GM19328 (cell line): Measurements from ENCODE around the gene CCDC8.
"Not testable (repeated sequence)": the region's sequence is repeated elsewhere in the genome, so short reads cannot be mapped to it uniquely, and the experiment has no call there.

Experiments
- ATAC-seq: cut with Tn5 transposase; IDR thresholded peaks from one replicate; pipeline ENCODE4 v1.9.1; 2021; ENCODE audit warnings: mild to moderate bottlenecking, moderate library complexity; ENCODE audit not compliant: unreplicated experiment

CCDC8 gene, protein sequence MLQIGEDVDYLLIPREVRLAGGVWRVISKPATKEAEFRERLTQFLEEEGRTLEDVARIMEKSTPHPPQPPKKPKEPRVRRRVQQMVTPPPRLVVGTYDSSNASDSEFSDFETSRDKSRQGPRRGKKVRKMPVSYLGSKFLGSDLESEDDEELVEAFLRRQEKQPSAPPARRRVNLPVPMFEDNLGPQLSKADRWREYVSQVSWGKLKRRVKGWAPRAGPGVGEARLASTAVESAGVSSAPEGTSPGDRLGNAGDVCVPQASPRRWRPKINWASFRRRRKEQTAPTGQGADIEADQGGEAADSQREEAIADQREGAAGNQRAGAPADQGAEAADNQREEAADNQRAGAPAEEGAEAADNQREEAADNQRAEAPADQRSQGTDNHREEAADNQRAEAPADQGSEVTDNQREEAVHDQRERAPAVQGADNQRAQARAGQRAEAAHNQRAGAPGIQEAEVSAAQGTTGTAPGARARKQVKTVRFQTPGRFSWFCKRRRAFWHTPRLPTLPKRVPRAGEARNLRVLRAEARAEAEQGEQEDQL

DNA sequence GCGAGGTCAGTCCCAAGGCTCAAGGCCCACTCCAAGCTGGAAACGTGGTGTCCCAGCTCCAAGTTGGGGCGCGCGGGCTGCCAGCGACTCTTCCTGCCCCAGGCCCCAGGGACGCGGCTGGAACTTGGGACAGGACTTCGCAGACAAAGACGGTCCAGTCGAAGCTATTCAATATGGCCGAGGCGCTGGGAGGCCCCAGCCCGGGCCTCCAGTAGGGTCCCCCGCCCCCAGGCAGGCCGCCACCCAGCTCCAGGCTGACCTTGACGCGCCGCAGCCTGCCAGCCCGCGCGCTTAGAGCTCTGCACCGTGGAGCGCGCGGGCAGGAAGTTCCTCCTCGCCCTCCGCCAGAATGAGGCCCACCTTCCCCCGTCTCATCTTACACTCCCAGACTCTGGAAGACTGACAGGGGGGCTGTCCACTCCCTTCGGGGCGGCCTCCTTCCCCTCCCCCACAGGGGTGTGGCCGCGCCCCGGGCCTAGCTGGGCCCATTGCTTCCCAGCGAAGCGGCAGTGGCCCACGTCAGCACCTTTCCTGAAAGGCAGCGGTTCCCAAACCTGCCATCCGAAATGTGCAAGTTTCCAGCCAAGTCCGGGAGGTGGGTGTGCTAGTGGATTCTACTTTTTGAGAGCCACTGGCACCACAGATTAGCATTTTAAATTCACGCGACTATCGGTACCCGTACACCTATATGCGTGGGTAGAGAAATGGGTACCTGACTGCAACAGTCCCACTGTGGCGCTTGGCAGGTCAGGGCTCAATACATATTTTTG lies at the start of gene CCDC8:
Gene CCDC8, minus strand, starts transcription at position 303 of the 770 bp plus-strand sequence. CDS start 754 bp downstream, outside the sequence.
- ATAC-seq, result no peak

DNA sequence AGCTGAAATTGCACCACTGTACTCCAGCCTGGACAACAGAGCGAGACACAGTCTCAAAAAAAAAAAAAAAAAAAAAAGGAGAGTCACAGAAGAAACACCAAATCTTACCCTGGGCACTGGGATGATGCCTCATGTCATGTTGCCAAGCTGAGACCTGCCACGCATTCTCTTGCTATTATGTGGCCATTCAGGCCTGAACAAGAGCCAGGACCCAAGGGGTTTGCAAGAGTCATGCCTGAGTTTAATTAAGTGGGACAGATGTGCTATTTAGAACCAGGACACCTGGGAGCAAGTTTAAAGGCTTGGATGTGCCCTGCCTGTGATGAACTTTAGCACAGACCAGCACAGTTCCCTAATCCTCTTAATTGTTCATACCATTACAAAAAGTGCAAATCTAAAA lies 48.2 kb upstream of the CCDC8 start:
- no peak for ATAC-seq

DNA sequence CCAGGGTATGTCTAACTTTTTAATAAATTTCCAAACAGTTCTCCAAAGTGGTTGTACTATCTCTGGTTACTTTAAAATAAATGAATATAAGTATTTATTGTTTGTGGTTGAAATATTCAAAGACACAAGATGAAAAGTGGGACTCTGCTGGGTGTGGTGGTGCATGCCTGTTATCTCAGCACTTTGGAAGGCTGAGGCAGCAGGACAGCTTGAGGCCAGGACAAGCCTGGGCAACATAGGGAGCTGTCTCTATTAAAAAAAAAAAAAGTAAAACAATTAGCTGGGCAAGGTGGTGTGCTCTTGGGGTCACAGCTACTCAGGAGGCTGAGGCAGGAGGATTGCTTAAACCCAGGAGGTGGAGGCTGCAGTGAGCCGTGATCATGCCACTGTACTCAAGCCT lies 47.6 kb upstream of the CCDC8 start:
- ATAC-seq, result no peak

DNA sequence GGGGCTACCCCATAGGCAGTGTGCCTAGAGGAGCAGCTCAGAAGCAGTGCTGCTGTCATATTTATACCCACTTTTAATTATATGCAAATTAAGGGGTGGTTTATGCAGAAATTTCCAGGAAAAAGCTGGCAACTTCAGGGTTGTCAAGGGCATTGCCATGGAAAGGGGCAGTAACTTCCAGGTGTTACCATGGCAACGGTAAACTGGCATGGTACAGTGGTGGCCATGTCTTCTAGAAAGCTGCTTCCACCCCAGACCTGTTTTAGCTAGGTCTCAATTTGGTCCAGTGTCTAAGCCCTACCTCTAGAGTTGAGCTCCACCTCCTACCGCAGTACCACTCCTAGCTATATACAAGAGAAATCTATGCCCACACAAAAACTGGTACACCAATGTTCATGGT lies 46.7 kb upstream of the CCDC8 start:
- ATAC-seq, result no peak

DNA sequence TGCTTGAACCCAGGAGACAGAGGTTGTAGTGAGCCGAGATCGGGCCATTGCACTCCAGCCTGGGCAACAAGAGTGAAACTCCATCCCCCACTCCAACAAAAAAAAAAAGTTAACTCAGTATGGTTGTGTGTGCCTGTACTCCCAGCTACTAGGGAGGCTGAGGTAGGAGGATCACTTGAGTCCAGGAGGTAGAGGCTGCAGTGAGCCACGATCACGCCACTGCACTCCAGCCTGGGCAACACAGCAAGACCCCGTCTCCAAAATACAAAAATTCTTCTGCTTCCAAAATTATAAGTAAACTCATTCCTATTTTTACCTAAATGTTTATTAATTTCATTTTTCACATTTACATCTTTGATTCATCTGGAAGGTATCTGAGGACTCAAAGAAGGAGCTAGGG lies 43.6 kb upstream of the CCDC8 start:
- ATAC-seq, result no peak

DNA sequence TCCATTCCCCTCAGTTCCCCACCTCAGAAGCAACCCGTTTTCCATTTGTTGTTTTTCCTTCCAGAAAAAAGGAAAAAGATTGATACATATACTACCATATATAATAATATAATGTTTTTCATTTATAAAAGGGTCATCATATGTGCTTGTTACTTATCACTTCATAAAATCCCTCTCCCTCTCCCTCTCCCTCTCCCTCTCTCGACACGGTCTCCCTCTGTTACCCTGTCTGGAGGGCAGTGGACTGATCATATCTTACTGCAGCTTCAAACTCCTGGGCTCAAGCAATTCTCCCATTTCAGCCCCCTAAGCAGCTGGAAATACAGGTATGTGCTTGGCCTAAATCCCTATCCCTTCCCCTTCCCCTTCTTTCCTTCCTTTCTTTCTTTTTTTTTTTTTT lies 40.9 kb upstream of the CCDC8 start:
- ATAC-seq, result no peak

DNA sequence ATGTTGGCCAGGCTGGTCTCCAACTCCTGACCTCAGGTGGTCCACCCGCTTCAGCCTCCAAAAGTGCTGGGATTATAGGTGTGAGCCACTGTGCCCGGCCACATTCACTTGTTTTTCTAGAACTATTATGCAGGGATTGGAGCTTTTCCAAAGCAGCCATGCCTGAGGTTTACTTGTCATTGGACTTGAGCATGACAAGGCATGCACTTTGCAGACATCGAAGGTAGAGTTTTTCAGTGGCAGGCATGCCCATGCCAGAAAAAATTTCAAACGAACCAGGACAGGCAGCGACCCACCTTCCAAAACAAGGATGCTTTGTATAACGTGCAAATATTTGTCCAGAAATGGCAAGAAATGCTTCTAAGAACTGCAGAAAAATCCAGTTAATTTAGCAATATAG lies 40.3 kb upstream of the CCDC8 start:
- ATAC-seq, result no peak

DNA sequence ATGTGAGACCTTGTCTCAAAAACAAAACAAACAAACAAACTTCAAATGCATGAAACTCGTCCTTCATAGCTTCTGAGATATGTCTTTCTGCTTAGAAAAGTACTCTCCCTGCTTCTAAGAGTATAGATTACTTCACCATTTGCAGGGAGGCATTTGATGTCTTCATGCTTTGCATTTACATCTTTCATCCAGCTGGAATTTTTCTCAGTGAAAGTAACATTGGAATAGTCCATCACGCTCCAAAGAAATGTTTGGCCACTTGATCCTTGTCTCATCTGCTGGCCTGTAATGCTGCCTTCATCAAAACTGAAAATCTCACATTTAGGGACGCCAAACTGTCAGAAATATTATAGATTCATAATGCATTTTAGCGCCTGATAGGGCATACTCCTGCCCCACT lies 38.8 kb upstream of the CCDC8 start:
- no peak for ATAC-seq

DNA sequence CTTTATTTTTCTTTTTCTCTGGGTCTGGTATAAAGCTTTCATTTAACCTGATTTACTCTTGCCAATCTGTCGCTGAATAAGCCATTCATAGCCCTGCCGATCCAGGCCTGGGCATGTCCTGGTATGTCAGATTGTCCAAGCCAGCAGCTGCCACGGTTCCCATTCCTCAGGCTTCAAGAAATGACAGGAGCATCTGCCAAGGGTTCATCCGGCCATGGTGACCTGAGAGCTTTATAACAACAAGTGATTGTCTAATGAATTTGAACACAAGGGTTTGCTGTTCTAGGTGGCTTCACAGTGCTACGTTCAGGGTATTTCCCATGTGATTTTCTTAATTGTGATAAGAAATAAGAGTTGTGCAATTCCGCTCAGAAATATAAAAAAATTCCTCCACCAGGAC lies 38.0 kb upstream of the CCDC8 start:
- no peak for ATAC-seq

DNA sequence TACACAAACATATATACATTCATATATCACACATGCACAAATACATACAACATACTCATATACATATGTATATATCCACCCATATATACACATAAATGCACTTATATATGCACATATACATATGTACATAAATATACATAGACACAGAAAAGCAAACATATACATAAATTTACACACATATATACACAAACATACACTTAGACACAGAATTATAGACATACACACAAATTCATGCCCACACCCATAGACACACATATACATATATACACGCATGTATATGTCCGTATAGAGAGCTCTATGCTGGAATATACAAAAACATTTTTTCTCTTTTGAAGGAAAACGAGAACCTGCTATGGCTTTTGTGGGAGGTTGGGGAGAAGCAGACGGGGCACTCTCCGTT lies 37.4 kb upstream of the CCDC8 start:
- ATAC-seq, result no peak

DNA sequence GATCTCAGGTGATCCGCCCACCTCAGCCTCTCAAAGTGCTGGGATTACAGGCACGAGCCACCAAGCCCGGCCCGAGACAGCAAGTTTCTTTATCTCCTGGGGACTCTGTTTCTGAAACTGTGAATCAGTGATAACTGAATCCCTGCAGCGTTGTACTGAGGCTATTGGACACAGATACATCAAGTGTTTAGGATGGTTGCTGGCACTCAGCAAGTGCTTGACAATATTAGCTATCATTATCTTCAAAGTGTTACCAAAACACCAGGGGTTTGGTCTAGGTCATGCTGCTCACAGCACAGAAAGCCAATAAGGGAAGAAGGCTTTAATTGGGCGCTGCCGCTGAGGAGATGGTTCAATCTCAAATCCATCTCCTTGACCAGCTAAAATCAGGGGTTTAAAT lies 35.9 kb upstream of the CCDC8 start:
- ATAC-seq, result no peak

DNA sequence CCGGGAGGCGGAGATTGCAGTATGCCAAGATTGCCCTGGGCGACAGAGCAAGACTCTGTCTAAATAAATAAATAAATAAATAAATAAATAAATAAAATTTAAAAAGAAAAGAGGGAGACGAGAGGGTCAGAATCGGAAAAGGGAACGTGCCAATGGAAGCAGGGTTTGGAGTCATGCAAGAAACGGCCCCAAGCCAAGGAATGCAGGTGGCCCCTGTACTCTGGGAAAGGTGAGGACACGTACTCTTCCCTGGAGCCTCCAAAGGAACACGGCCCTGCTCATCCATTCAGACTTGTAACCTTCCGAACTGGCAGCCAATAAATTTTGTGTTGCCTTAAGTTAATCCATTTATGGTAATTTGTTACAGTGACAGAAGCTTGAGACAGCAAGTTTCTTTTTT lies 35.2 kb upstream of the CCDC8 start:
- no peak for ATAC-seq

DNA sequence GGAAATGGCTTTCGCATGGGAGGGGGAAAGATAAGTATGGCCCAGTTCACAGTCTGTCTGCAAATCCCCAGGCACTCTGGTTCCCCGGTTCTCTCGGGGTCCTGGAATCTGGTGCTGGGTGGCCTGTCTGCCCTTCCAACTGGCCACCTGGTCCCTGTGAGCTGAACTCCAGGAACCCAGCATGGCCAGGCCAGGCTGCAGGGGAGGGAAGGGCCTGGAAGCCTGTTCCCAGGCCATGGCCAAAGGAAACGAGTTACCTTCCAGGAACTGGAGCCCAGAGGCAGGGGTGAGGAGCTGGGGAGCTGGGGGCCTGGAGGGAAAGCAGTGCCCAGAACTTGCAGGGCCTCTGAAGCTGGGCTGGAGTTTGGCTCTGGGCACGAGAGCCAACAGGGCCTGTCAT lies 34.5 kb upstream of the CCDC8 start:
- ATAC-seq, result no peak

DNA sequence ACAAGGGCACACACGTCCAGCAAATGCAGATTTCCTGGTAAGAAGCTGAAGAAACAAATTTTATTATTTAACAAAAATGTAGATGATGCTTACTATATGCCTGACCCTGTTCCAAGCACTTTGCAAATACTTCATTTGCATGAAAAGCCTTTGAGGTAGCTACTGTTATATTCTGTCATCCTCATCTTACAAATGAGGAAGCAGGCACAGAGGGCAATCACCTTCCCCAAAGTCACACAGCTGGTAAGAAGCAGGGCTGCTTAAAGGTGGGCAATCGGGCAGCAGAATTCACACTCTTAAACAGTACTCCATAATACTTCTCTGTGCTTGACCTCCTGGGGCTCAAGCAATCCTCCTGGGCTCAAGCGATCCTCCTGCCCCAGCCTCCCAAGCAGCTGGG lies 33.6 kb upstream of the CCDC8 start:
- ATAC-seq, result no peak

DNA sequence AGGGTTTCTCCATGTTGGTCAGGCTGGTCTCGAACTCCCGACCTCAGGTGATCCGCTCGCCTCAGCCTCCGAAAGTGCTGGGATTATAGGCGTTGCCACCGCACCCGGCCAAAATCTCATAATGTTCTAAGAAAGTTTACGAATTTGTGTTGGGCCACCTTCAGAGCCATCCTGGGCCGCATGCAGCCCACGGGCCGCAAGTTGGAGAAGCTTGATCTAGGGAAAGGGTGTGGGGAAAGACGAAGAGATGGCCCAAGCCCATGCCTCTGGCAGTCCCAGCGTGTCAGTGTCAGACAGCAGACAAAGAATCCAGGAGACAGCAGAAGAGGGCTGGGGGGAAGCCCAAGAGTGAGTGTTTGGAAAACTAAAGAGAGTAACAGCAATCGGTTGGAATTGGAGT lies 32.7 kb upstream of the CCDC8 start:
- ATAC-seq, result no peak

DNA sequence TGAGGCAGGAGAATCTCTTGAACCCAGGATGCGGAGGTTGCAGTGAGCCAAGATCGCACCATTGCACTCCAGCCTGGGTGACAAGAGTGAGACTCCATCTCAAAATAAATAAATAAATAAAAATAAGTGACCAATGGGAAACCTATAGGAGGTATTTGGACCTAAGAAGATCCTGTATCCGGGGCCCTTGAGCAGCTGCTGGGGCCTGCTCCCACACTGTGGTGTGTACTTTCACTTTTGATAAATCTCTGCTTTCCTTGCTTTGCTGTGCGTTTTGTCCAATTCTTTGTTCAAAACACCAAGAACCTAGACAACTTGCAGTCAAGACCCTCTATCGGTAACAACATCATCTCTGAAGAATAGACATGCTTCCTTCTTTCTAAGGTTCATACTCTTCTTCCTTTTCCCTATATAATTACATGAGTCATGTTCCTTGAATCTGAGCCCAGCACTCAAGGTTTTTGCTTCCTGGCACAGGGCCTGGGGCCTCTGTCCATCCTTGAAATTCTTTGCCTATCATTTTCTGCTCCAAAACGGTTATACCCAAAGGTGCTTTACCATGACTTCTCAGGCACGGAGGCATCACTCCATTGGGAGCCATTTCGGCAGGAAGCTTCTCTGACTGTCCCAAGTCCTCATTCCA lies 29.6 kb upstream of the CCDC8 start:
- no peak for ATAC-seq

DNA sequence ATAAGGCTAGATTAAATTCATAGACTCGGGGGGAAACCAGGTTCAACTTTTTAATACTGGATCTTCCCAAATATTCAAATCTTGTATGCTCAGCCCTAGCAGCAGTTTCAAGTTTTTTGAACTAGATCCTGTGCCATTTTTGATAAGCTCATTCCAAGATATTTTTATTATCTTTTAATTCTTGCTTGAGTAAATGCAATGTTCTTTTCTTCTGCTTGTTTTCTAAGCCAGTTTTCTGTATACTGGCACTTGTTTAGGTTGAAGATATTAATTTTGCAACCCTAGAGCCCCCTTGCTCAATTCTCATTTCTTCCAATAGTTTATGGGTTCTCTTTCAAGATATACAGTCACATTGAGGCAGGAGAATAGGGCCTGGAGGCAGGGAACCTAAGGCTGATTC lies 28.5 kb upstream of the CCDC8 start:
- ATAC-seq, result no peak

DNA sequence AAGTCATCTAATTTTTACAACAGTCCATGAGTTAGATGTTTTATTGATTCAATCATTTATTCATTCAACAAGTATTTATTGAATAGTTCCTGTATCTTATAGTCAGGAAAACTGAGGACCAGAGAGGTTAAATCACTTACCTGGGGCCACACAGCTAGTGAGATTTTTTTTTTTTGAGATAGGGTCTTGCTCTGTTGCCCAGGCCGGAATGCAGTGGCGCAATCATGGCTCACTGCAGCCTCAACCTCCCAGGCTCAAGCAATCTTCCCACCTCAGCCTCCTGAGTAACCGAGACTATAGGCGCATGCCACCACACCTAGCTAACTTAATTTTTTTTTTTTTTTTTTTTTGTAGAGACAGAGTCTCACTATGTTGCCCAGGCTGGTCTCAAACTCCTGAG lies 22.3 kb upstream of the CCDC8 start:
- not testable (repeated sequence) for ATAC-seq

DNA sequence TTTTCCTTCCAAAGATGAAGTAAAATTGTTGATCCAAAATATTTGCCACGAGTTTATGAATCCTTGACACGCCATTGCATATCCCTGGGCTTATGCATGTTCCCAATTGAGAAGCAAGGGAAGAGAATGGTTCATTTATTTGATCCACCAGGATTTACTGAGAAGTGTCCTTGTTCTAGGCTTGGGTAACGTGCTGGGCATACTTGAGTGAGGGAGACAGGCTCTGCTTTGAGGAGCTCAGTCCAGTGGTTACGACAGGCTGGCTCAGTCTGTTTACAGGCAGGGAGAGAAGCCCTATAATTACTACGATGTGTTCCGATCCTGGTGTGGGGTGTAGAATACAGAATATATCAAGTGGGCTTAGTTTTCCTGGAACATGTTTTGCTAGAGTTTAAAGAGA lies 21.6 kb upstream of the CCDC8 start:
- ATAC-seq, result no peak

DNA sequence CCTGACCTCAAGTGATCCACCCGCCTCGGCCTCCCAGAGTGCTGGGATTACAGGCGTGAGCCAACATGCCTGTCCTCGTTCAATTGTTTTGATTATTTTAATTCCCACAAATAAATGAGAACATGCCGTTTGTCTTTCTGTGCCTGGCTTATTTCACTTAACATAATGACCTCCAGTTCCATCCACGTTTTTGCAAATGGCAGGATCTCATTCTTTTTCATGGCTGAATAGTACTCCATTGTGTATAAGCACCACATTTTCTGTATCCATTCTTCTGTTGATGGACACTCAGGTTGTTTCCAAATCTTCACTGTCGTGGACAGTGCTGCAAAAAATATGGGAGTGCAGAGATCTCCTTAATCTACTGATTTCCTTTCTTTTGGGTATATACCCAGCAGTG lies 20.1 kb upstream of the CCDC8 start:
- not testable (repeated sequence) for ATAC-seq

DNA sequence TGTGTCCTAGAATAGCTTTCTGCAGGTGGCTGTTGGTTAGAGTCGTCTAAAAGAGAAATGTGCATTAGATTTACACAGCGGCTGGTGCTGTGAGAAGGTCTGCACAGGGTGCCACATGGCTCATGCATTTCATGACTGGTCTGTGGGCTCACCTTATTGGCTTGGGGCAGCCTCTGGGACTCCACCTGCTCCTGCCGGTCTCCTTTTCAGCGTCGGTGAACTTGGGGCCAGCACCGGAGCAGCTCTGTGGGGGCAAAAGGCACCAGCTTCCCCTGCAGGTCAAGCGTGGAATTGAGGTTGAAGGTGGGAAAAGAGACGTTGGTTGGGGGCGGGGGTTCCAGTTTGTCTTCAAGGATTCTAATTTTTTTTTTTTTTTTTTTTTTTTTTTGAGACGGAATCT lies 18.5 kb upstream of the CCDC8 start:
- ATAC-seq, result no peak

DNA sequence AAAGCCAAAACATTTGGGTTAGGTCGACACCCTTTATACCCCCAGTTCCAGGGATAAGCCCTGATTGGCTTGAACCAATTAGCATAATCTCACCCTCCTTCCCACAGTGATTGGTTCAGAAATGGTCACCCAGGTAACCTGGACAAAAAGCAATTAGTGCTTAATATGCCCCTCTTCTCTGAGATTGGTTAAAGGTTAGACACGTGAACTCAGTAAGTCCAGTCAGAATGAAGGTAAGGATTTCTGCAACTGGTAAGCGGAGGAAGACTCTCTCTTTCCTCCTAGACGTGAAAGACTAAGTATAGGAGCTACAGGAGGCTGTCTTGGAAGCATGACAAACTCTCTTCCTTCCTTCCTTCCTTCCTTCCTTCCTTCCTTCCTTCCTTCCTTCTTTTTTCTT lies 16.6 kb upstream of the CCDC8 start:
- no peak for ATAC-seq
